Mesenteric fat pad (tissue), 1 donor: ENCODE results near the gene TWIST2. TPM values are rescaled to one million over a fixed set of nuclear protein-coding genes. Genes with fewer than 3 reads are reported as not detected.

Experiments
- DNase-seq: peaks from one replicate; pipeline ENCODE4 v3.0.0-alpha.2; 2020; ENCODE audit warnings: low spot score
- total RNA-seq: library from RNA; stranded (reverse); fragmentation: NEBNext Ultra II Directional; extraction: Animal tissue kit (Norgen Biotek cat#: 25700); gene quantifications from one replicate; pipeline ENCODE4 v1.2.1, GENCODE V29; 2021
- donor health status: DM: yes; HTN: yes; CAD: no.

TWIST2 gene
- total RNA-seq, 1 donor from 2014 or later, result 73.9 TPM

DNA sequence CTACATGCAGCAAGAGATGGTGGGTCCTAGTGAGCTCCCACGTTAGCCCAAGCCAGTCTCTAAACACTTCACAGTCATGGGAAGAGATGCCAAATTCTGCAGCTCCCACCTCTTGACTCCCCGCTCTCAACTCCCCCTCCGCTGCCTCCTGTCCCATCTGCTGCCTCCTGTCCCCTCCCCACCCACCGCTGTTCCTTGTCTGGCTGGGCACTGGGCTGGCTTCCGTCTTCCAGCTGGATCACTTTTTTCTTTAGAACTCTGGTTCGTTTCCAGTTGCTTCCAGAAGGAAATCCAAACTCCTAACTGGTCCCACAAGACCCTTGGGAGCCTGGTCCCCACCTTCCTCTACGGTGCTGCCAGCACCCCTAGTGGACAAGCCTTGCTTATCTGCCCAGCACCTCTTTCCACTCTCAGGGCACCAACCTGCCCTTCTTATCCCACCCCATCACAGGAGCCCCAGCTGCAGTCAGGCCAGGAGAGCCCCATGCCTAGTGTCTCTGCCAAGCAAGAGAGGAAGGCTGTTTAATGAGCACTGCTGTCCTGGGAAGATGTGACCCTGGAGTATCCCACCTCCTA, 12.1 kb upstream of the TWIST2 start:
- DNase-seq, result no peak

- no peak for DNase-seq
Measured at GRCh38 chr2:238838786-238839327, 9.0 kb upstream of the TWIST2 start.

GRCh38 chr2:238839428-238839827, 8.5 kb upstream of the TWIST2 start:
- no peak for DNase-seq

DNA sequence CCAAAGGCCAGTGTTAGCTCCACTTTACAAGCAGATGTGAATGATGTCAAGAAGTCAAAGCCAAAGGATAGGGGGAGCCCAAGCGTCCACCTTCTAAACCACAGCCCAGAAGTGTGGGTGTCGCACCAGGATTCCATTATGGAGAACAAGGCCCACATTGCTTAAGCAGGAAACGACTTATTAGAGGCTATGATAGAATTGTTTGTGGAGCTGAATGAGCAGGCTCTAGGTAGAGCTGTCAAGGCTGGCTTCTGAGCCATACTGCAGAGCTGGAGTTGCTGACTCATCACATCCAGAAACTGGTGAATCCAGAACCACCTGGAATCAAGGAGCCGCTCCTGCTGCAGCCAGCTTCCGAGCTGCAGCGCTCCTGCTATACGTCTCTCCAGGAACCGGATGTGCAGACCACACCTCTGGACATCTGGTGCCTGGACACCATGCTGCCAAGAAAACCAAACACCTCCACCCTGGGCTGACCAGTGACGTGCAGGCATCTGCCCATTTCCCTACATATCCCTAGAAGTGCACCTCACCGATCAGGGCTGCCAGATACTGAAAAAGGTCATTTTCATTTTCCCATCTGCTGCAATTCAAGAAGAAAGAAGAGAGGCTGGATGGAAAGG, 6.2 kb upstream of the TWIST2 start:
- DNase-seq, result no peak

GRCh38 chr2:238843476-238843875, 4.4 kb upstream of the TWIST2 start:
- DNase-seq, result no peak

DNA sequence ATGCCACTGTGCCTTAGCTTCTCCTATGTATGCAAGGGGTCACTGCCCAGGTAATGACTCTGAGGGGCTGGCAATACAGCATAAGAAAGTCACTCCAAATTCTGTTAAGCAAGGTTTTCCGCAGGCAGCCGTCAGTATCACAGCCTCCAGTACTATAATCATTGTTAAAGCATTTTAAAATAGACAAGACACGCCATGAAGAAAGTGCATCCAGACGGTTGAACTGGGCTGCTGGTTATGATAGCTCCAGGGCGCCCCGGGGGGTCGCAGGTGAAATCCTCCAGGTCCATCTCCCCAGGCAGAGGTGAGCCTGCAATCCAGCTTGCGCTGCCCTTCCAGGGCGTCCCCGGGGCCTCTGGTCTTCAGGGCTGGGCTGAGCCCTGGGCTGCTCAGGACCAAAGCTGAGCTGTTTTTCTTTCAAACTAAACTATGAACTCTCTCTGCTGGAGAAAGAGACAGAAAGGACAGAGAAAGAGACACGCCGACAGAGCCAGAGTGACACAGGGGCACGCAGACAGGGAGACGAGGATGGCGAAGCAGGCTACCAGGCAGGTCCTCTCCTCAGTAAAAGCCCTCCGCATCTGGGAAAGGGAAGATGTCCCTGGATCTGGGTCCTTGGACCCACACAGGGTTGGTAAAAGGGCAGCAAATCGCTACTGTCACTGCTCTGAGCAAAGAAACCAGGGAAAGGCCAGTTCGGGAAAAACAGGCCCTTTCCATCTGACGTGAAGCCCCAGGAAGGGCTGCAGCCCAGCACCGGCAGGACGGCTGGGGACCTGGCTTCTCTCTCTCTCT, 2.1 kb upstream of the TWIST2 start:
- DNase-seq, result no peak

DNA sequence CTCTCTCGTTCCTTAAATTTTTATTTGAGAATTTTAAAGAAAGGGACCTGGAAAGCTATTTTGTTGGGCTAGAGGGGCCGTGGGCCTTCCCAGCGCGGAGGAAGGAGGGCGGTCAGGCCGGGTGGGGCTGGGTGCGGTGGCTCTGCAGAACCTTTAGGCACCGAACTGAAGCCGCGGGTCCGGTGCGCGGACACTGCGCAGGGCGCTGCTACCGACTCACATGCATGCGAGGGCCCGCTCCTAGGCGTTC, 1.6 kb upstream of the TWIST2 start:
- DNase-seq, result no peak

DNA sequence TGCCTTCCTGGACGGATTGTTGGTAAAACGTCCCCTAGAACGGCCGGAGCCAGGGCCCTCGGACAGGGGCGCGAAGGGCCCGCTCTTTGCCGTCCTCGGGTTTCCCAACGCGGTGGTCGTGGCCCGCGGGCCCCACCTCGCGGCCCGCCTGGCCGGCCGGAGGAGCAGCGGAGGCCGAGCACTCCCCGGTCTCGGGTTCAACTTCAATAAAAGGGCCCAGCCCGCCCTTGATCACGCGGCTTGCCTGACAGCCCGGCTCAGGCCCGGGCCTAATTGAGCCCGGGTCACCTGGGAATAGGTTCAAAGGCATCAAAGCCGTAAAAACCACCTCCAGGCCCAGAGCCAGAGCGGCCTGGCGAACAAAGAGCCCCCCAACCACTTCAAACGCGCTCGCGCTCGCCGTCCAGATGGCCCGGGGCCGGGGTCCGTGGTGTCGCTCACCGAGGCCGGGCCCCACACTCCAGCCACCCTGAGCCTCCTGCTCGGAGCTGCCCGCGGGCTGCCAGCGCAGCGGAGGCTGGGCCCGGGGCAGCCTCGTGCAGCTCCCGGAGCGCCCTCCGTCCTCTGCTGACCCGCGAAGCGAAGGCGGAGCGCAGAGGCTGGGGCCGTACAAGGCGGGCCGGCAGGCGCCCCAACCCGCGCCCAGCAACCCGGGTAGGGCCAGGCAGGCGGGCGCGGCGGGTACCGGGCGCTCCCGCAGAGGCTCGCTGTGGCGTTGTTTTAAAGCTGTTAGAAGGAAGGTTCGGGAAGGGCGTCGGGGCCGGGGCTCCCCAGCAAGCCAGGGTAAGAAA, 1.1 kb upstream of the TWIST2 start:
- no peak for DNase-seq

DNA sequence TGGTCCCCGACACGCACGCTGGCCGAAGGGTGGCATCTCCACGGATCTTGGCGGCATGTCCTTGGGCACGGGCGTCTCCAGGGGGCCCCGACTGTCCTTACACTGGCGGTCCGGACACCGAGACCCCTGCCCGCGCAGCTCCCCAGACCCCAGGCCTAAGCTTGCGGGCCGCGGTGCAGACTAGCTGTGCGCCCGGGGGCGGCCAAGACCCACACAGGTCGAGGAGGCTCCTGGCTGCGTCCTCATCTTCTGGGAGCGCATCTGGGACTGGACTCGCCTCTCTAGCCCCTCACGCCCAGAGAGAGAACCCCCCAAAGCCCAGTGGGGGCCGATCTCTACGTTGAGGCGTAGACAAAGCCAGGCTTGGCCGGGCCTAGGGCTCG, 475 bp upstream of the TWIST2 start:
- DNase-seq, result no peak

DNA sequence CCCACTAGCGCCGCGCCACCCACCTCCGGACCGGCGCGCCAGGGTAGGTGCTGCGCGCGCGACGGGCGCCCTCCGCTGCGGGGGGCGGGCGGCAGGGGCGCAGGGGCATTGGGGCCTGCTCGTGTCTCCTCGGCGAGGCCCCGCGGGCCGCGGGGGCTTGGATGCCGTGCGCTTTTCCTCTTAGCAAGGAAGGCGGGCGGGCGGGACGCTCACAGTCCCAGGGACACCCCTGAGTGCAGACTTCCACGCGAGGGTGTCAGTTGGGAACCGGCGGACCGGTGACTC, 748 bp downstream of the TWIST2 start:
- no peak for DNase-seq

DNA sequence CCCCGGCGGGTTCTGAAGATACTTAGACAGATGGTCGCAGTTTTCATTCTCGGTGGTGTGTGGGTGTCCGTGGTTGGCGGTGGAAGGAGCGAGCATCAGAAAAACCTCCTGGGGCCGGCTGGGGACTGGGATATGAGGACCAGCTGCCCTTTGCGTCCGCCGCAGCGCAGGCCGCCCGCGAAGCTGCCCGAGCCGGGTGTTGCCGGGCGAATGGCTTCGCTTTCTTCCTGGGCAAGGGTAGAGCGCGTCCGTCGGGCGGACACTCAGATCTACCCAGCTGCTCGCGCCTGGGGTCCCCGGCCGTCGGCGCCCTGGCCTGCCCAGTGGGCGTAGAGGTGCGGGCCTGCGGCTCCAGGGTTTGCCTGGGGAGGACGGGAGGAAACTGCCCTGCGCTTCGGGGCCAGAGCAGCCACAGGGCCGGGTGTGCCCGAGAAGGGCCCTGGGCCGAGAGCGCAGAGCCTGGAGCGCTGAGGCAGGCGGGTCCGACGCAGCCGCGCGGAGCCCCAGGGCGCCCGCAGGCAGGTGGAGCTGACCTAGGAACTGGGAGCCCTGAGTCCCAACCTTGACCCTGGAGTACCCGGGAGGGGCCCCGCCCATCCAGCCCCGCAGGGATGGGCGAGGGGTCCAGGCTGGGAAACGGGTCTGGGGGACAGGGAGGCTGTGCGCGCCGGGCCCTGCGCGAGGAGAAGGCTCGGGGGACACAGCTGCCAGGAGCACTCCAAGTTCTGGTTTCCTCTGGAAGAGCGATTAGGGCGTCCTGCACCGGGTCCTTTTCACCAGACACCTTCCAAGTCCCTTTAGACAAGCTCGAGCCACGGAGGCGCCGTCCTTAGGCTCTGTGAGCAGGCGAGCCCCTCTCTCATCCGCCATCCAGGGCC, 1.3 kb downstream of the TWIST2 start:
- no peak for DNase-seq

GRCh38 chr2:238850091-238850490, 2.2 kb downstream of the TWIST2 start:
- DNase-seq, result no peak

- no peak for DNase-seq
Measured at GRCh38 chr2:238851026-238851425, 3.1 kb downstream of the TWIST2 start.

- no peak for DNase-seq
Measured at GRCh38 chr2:238851761-238852160, 3.9 kb downstream of the TWIST2 start.

DNA sequence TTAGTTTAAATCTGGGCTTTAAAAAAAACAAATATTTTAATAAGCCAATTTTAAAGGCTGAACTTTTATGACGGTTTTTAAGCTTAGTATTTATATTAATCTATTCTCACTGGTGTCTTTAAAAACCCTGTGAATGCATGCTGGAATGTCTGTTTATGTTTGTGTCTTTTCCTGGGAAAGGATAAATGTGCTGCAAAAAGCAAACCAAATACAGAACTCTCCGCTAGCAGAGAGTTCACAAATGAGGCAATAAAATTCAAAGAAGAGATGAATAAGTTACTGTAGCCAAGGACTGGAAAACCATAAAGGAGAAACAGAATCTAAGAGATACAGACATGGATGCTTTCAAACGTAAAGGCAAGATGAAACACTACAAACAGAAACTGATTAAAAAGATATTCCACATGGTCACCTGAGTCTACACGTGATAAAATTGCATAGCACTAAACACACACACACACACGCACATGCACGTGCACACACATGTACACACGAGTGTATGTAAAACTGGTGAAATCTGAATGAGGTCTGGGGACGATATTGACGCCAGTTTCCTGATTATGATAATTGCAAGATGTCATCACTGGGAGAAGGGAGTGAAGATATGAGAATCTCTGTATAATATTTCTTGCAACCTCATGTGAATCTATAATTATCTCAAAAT, 4.5 kb downstream of the TWIST2 start:
- DNase-seq, result no peak

- DNase-seq, result no peak
Measured at GRCh38 chr2:238853218-238853617, 5.3 kb downstream of the TWIST2 start.

- no peak for DNase-seq
Measured at GRCh38 chr2:238853721-238854120, 5.8 kb downstream of the TWIST2 start.

- DNase-seq, result no peak
Measured at GRCh38 chr2:238854246-238854645, 6.4 kb downstream of the TWIST2 start.

- DNase-seq, result no peak
Measured at GRCh38 chr2:238854699-238855229, 6.9 kb downstream of the TWIST2 start.

- DNase-seq, result no peak
Measured at GRCh38 chr2:238855299-238855698, 7.4 kb downstream of the TWIST2 start.
